HG02763 (cell line): Measurements from ENCODE around the gene ANKRD33.

Experiments used
- ATAC-seq: cut with Tn5 transposase; IDR thresholded peaks from one replicate; pipeline ENCODE4 v1.9.1; 2021; ENCODE audit warnings: mild to moderate bottlenecking, moderate library complexity; ENCODE audit not compliant: unreplicated experiment

The ANKRD33 gene

DNA sequence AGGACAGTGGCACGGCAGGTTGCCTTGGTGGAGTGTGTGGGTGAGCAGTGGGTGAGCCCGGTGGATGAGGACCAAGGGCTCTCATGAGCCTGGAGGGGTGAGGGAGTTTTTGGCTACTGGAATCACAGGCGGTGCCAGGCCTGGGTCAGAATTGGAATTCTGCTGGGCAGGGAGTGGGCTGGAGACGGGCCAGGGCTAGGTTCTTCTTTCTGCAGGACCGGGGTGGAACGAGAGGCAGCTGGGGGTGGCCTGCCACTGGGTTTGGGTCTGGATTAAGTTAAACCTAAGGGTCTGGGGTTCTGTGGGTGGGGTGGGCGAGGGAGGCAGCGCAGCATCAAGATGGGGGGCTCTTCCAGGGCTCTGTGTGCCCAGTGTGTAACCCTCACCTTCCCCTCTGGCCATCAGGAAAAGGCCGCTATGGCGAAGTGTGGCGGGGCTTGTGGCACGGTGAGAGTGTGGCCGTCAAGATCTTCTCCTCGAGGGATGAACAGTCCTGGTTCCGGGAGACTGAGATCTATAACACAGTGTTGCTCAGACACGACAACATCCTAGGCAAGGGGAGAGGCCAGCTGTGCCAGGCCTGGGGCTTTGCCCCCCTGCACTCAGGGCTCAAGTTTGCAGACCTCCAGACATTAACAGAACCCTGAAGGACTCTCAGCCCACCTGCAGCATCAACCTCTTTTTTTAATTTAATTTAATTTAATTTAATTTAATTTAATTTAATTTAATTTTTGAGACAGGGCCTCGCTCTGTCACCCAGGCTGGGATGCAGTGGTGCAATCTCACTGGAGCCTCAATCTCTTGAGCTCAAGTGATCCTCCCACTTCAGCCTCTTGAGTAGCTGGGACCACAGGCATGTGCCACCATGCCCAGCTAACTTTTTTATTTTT is 26.4 kb downstream of the ANKRD33 start:
- ATAC-seq: no peak

DNA sequence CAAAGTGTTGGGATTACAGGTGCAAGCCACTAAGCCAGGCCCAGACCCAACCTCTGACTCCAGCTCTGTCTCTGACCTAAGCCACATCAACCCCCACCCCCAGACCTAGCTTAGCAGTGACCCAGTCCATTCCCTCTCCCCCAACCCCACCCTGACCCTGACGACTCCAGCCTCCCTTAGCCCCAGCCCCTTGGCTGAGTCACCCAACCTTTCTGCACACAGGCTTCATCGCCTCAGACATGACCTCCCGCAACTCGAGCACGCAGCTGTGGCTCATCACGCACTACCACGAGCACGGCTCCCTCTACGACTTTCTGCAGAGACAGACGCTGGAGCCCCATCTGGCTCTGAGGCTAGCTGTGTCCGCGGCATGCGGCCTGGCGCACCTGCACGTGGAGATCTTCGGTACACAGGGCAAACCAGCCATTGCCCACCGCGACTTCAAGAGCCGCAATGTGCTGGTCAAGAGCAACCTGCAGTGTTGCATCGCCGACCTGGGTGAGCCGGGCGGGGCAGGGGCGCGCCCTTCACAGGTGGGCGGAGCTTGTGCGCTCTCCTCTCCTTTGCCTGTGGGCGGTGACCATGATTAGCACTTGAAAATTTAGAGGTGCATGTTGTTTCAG is 27.2 kb downstream of the ANKRD33 start:
- no peak for ATAC-seq

DNA sequence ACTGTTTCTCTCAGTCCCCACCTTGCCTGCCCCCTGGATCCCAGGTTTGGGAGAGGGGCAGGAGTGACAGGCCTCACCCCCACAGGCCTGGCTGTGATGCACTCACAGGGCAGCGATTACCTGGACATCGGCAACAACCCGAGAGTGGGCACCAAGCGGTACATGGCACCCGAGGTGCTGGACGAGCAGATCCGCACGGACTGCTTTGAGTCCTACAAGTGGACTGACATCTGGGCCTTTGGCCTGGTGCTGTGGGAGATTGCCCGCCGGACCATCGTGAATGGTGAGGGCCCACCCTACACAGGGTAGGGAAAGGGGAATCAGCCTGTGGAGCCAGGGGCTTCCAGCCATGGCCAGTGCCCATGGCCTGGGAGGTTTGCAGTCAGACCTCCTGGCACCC is 28.0 kb downstream of the ANKRD33 start:
- ATAC-seq: no peak

DNA sequence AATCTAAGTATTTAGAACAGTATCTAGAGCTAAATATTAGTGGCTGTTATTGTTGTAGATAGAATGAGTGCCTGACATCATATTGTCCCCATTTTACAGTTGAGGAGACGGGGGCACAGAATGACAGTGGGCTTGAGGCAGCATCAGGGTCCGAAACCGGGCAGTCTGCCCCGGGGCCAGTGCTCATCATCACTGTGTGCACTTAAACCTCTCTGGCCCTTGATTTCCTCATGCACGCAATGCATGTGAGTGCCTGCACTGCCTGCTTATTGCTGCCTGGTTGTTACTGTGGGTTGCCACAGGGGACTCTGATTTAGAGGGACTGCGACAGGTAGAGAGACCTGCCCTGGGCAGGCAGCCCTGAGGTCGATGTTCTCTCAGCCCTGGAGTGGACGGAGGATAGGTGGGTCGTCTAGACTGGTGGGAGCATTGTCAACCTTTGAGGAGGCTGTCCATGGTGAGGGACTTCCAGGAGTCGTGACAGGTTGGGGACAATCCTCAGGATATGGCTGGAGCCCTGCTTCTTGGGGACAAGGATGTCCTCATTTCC is 29.2 kb downstream of the ANKRD33 start:
- no peak for ATAC-seq

DNA sequence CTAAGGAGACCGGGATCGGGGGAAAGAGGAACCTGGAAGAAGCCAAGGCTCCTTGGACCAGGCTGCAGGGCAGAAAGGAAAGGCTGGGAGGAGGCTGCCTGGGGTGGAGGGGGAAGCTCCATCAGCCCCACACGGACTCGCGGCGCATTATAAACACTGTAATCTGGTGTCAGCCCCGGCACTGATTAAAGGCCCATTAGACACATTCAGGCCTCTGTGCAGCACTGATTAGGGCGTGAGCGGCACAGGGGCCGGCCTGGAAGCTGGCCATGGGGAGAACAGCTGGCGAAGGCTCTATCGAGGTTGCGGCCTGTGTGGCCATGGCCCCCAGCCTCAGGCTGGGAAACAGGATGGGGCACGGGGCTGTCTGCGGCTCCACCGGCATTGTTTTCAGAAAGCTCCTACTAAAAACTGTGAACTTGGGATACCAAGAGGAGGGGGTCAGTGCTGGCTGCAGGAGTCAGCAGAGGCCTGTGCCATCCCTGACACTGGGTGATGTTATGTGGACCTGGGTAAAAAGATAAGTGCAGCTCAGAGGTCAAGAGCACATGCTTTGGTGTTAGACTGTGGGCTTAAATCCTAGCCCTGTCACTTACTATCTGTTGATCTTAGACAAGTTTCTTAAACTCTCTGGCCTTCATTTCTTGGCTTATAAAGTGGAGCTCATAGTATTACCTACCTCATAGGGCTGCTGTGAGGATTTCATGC is 30.0 kb downstream of the ANKRD33 start:
- no peak for ATAC-seq

DNA sequence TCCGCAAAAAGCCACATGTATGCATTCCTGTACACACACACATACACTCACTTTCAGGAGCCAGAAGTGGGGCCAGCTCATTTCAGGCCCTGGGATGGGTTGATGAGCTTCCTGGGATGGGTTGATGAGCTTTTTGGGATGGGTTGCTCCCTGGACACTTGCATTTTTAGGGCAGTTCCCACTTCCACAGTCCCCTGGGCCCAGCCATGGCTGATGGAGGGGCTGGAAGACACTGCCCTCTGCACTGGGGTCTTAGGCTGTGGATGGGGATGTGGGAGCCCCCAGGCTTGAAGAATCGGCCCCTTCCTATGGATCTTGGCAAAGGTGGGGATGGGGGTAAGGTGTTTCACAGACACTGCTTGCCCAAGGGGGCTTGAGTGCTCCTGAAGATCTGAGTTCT is 32.1 kb downstream of the ANKRD33 start:
- ATAC-seq: no peak

DNA sequence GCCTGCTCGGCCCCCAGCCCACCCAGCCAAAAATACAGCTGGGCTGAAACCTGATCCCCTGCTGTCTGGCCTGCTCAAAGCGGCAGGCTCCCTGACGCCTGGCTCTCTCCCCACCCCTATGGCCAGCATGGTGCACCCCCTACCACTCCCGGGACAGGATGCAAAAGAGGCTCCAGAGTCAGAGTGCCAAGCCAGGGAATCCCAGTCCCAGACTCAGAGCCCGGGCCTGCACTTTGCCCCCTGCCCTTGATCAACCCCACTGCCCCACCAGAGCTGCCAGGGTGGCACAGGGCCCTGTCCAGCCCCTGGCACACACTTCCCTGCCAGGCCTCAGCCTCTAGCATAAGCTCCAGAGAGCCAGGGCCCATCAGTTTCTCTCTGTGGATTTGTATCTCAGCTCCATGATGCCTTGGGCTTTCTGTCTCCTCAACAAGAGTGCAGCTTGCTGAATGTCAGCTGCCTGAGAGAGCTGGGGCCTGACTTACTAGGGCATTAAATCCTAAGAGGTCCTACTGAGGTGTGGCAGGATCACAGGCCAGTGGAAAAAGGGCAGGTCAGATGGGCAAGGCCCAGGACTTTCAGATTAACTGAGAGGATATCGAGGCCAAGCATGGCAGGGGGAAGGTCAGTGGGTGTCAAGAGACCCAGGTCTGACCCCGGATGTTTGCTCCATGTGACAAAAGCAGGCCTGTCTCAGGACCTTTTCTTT is 33.3 kb downstream of the ANKRD33 start:
- no peak for ATAC-seq

DNA sequence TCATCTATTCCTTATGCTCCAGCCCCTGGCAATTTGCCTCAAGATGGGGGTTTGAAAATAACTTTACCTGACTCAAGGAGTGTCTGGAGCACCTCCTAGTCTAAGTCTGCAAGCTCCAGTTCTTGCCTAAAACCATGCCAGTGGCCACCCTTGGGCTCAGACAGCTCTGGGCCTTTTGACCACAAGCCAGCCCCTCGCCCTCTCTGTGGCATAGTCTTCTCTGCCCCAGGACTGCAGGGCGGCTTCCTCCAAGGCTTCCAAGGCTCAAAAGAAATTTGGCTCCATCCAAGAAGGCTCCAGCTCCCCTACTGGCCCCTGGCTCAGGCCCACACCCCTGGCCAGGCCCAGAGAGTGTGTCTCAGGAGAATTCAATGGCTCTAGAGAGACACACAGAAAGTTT is 34.2 kb downstream of the ANKRD33 start:
- ATAC-seq: no peak

DNA sequence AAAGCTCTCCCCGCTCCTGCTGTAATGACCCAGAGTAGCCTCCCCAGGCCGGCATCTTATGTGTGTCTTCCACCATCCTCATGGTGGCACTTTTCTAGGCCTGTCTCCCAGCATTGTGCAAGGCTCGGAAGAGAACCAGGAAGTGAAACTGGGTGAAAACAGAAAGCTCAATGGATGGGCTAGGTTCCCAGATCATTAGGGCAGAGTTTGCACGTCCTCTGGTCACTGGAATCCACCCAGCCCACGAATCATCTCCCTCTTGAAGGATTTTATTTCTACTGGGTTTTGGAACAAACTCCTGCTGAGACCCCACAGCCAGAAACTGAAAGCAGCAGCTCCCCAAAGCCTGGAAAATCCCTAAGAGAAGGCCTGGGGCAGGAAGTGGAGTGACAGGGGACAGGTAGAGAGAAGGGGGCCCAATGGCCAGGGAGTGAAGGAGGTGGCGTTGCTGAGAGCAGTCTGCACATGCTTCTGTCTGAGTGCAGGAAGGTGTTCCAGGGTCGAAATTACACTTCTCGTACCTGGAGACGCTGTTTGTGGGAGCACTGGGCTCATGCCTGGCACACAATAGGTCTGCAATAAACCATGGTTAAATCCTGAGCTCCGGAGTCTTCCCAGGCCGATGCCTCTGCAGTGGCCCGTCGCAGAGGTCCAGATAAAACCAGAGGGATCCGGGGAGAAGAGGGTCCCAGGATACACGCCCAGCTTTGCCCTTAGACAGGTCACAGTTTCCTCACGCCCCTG is 35.0 kb downstream of the ANKRD33 start:
- no peak for ATAC-seq

DNA sequence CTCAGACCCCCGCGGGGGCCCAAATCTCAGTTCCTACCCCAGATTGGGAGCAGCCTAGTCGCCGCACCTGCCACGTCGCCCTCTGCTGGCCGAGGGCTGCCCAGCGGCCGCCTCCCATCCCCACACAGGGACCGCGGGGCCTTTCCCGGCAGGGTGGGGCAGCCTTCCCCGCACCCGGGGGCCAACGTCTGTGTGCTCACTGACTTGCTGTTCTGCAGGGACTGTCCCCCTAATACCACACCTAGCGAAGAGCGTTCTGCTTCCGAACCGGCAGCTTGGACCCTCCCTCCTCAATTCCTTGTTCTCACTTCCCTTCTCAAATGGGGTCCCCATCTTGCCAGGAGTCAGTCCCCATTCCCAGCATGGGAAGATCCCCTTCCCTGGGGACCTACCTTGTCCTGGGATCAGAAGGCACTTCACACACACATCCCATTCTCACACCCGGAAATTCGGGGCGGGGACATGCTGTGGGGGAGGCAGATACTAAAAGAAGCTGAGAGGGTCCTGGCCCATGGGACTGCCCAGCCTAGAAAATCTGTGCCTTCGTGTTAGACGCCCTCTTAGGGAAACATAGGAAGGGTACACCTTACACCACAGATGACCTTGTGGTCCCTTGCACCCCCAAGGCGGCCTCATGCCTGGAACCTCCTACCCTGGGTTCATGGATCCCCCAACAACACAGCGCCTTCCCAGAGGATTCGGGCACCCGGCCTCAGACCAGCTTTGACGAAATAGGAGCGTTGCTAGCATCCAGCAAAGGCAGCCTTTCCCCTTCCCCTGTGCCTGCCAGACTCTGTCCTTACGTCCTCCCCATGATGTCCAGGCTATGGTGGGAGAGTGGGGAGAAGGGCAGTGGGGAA is 35.8 kb downstream of the ANKRD33 start:
- ATAC-seq: no peak

DNA sequence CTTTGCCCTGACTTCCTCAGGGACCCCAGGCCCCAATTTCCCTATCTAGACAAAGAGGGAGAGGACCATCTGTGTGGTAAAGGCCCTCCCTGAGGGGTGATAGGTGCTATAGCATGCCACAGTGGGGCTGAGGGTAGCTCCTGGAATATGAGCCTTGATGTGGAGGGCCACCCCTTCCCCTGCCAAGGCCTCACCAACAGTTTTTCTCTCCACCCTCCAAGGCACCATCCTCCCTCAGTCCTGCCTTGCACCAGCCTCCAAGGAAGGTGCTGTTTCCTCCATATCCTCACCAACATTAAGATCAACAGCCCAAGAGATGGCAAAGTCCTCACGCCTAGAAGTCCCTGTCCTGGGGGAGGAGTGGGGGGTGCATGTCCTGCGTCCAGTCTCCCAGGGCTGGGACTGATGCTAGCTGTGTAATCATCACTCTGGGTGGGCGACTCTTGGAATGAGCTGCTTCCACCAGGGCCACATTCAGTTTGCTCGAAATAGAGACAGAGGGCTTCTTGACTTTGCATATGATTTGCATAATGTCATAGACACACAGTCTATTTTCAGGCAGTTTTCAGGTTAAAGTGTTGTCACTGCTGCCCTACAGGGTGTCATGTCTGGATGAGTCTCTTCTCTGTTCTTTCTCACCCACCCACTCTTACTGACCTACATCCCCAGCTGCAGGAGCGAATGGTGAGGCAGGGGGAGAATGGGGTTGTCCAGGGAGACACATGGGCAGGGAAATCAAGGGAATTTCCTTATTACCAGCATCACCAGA is 36.8 kb downstream of the ANKRD33 start:
- no peak for ATAC-seq

DNA sequence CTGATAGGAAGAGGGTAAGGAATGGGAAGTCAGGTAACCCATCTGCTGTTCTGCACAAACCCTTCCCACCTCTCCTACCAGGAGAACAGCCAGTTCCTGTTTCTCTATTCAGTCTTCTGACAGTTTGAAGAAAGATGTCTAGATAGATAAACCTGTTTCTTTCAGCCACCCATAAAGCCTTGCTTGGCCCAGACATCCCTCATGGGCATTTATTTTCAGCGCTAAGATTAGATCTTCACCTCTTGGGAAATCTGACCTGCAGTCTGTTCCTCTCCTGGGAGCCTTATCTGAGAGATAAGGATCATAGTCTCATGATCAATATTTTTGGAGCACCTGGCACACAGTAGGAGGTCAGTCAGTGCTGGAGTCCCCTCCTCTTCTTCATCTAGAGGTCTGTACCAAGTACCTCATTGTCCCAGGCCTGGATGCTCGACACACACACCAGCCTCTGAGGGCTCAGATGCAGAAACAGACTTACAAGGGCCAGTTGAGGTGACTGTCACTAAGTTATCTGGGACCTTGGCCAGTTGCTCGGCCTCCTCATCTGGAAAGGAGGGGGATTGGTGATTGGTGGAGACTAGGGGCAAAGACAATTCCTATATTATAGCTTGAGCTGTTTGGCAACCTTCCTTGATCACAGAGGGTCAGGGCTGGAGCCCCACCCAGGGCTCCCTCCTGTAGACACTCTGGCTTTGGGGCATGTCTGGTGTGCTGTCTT is 37.6 kb downstream of the ANKRD33 start:
- ATAC-seq: no peak

DNA sequence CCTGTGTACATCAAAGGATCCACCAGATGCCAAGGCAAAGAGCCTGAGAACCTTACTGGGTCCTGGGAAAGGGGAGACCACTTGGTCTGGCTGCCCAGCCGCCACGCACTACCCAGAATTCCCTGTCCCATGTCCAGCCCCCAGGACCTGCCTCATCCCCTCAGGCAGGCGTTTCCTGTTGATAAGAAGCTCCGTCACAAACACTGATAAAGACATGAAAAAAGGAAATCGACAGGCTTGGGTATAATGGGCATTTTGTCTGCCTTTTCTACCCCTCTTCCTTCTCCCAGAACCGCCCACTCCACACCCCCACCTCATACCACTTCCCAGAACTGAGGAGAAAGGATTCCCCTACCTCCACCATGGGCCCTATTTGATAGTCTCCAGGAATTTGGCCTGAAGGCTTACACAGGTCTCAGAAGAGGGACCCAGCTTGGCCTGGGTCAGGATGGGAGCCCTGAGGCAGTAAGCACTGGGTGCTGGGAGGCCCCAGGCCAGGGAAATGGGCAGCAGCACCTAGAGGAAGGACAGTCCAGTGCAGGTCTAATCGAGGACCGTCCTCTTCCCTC is 38.2 kb downstream of the ANKRD33 start:
- no peak for ATAC-seq

DNA sequence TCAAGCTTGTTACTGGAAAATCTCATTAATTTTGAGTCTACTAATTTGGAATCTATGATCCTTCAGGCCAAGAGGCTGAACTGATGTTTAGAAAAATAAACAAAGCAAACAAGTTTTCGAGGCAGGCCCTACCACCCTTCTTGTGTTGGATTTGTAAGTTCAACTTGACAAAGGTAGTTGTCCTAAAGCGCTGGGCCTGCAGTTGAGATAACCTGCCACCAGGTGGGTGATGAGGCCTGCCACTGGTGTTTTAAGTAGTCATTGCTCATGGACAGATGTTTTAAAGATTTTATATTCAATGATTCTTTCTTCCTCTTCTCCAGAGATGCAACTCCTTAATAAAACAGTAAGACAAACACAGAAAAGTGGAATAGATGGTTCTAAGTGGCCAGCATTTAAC is 38.8 kb downstream of the ANKRD33 start:
- ATAC-seq: no peak

DNA sequence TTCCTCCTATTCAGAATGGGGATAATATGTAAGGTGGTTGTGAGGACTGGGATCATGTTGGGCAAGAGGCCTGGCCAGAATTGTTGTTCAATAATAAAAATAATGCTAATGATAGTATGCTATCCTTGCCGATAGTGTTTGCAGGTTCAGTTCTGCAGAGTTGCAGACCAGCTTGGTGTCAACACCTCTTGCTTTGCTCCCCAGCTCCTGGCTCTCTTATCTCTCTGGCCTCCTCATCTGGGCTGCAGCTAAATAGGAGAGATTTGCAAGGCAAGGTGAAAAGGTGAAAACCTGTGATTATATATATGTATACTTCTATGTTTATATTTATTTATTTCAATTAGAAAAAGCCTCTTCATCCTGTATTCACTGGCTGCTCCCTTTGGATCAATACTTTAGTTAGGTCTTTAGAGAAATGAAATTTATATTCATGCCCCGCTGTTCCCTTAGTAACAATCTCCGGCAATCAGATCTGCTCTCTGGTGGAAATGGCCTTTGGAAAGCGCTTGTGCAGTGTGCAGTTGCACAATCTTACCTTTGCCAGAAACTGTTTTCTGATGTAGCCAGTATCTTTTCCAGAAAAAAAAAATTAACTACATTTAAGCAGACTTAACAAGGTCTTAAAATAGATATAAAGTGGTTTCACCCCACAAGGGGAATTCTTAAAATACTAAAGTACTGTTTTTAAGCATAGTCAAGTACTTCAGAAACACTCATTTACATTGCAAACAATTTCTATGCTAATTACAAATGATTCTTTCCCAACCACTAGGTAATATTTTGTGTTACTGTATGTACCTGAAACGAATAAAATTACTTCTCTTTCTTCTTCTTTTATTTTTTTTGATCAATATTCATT is 44.5 kb downstream of the ANKRD33 start:
- no peak for ATAC-seq

DNA sequence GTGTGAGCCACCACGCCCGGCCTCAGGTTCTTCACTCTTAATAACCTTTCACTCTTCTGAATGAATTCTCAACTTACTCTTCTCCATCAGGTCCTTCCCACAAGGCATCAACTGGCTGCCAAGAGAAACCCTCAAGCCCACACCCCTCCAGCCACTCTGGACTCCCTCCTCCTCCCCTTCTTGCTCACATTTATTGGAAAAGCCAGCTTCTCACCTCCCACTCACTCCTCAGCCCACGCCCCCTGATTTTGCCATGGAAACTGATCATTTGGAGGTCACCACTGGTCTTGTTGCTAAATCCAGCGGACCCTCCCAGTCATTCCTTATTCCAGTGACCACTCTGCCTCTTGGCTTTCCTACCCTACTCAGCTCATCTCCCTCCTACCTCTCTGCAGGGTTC is 46.2 kb downstream of the ANKRD33 start:
- ATAC-seq: no peak

DNA sequence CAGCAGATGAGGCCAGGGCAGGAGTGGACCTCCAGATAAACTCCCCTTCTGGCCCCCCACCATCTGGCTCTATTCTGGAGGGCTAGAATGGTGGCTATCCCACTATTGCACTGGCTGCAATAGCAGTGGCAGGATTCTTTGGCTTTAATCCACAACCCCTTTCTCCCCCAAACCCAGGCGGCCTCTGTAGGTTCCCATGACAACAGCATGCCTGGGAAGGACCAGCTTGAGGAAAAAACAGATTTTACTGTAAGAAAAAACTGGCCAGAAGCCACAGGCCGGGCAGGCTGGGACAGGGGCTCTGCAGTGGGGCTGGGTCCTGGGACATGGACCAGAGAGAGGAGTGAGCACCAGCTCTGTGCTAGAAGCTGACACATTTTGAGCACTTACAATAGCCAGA is 50.0 kb downstream of the ANKRD33 start:
- no peak for ATAC-seq
